DOHH2 (cell line): Measurements from ENCODE around the gene TRAF3.

Experiments used
- EZH2phosphoT487 ChIP-seq: fragments of 200-600 bp; sonication (generic); IDR thresholded peaks from 2 replicates; pipeline ENCODE4 v1.6.1; 2017; ENCODE audit warnings: borderline replicate concordance, mild to moderate bottlenecking, antibody characterized with exemption, low read length, moderate library complexity, mixed read lengths
- TF ChIP-seq, protein P1 (sequence below): fragments of 200-600 bp; sonication (generic); IDR thresholded peaks from one replicate; pipeline ENCODE4 v1.5.1; 2014; ENCODE audit warnings: antibody characterized with exemption, mild to moderate bottlenecking, low read depth, low read length; ENCODE audit not compliant: poor library complexity, severe bottlenecking

DNA sequence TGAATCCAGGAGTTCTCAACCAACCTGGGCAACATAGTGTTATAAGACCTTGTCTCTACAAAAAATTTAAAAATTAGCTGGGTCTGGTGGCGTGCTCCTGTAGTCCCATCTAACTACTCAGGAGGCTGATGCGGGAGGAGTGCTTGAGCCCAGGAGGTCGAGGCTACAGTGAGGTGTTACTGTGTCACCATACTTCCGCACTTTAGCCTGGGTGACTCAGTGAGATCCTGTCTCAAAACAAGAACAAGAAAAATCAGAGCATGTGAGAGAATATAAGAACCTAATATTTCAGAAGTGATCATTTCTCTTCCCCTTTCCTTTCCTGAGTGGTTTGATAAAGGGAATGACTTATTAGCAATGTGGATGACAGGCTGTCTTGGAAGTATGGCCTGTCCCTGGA is 9.5 kb downstream of the TRAF3 start:
- TF ChIP-seq, protein P1, sequence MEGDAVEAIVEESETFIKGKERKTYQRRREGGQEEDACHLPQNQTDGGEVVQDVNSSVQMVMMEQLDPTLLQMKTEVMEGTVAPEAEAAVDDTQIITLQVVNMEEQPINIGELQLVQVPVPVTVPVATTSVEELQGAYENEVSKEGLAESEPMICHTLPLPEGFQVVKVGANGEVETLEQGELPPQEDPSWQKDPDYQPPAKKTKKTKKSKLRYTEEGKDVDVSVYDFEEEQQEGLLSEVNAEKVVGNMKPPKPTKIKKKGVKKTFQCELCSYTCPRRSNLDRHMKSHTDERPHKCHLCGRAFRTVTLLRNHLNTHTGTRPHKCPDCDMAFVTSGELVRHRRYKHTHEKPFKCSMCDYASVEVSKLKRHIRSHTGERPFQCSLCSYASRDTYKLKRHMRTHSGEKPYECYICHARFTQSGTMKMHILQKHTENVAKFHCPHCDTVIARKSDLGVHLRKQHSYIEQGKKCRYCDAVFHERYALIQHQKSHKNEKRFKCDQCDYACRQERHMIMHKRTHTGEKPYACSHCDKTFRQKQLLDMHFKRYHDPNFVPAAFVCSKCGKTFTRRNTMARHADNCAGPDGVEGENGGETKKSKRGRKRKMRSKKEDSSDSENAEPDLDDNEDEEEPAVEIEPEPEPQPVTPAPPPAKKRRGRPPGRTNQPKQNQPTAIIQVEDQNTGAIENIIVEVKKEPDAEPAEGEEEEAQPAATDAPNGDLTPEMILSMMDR = no peak
- no peak for TF ChIP-seq EZH2phosphoT487
